Stimulated activated CD4-positive, alpha-beta T cell treated with anti-CD3 and anti-CD28 coated beads, Interleukin-15, amount 100 ng/mL, for 48 hours (primary cell): Measurements from ENCODE around the gene ZNF385A.
"Not testable (repeated sequence)": the region's sequence is repeated elsewhere in the genome, so short reads cannot be mapped to it uniquely, and the experiment has no call there.

Experiments used
- DNase-seq, 2 donors: peaks; one replicate each; pipeline ENCODE4 v3.0.0-alpha.2; 2020; ENCODE audit warnings: low read depth in 2 of 2

Gene ZNF385A

GRCh38 chr12:54329759-54330158 lies 54.8 kb downstream of the ZNF385A start:
- no peak for DNase-seq

DNA sequence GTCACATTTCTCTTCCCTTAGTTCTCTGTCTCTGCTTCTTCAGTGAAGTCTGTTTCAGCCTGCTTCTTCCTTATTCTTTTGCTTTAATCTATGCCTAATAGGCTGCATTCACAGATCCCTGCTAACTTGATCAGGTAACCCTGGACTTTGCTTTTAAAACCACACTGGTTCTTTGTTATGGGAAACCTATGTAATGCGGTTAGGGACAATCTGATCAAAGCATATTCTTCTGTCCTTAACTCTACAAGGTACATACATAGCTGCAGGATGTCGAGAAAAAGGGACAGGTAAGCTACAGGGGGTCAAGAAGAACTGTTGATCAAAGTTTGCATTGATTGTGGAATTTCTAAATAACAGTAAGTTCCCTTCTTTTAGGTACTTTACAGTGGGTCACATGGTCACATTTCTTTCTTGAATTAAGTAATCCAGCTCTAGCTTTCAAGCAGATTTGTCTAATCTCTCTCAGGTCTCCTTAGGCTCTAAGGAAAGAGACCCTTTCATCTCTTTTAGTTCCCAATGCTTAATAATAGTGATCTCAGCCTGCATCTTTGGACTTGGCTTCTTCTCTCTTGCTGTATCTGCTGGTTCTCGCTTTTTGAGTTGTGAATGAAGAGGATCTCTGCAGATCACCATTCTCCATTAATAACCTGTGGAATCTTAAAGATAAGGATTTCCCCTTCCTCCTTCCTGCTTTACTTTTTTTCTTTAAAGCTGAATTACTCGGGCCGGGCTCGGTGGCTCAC lies 55.8 kb downstream of the ZNF385A start:
- no peak for DNase-seq

DNA sequence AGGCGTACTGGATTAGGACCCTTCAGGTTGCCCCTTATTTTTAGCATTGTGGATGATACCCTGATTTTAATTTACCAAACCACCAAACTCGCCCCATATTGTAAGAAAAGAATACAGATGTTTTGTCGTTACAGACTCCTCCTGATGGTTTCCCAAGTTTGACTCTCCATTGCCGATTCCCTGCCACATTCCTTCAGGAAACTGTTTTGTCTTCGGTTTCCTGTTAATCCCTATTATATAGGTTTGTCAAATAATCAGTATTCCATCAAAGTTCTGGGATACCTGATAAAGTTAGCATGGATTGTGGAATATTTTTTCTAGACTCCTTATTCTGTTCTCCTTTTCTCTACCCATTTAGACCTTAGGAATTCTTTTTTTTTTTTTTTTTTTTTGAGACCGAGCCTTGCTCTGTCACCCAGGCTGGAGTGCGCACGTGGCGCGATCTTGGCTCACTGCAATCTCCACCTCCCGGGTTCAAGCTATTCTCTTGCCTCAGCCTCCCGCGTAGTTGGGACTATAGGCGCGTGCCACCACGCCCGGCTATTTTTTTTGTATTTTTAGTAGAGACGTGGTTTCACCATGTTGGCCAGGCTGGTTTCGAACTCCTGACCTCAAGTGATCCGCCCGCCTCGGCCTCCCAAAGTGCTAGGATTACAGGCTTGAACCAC lies 59.0 kb downstream of the ZNF385A start:
- not testable (repeated sequence) for DNase-seq

DNA sequence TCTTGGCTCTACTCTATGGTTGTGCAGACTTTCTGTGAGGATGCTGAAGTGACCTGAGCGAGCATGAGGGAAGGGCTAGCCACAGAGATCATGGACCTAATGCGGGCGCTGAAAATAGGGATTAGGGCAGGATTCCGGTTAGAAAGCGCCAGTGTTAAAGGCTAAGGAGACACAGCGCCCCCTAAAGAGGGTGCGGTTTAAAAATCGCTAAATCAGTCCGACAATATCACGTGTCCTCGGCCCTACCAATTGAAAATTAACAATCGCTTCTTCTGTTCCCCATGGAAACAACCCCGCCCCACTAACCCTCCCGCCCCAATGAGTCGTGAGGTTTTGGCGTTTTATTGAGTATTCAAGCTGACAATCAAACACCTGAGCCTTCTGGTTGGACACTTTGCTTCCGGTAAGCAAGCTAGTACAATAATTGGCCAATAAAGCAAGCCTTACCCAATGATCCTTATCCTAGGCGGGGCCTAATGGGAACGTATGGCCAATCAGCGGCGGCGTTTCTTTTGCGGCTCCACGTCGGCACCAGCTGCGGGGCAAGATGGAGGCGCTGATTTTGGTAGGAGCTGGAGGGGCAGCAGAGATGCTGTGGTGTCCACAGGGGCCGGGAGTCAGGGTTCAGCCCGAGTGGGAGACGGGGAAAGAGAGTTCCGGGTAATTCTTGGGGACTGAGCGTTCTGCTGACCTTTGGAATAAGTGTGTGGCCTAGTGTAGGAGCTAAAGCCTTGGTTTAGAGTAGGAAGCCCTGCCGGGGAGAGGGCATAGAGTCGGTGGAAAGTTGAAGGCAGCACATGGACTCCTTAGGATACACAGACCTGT lies 59.7 kb downstream of the ZNF385A start, which contains the start of gene COPZ1:
Gene COPZ1, plus strand, starts transcription at position 515 of the 825 bp plus-strand sequence. Its CDS starts 33 bp downstream, at position 548.
- peak; percentile 91 for DNase-seq

DNA sequence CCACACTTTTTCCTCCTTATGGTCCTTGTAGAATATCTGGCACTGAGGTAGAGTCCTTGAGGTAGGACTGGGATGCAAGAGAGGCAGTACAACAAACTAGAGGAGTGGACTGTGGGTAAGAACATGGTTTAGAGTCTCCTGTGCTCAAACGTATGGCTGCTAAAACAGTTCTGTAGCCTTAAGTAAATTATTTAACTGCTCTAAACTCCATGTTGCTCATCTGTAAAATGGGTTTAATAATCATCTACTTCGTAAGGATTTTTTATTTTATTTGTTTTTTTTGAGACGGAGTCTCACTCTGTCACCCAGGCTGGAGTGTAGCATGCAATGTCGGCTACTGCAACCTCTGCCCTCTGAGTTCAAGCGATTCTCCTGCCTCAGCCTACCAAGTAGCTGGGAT lies 63.2 kb downstream of the ZNF385A start:
- no peak for DNase-seq
